ENCODE results near the gene KRTAP12-4.
"Not testable (repeated sequence)": the region's sequence is repeated elsewhere in the genome, so short reads cannot be mapped to it uniquely, and the experiment has no call there.

Gene KRTAP12-4

GRCh38 chr21:44695184-44695583 lies 40.7 kb upstream of the KRTAP12-4 start:
- no peak overlapping the region for H3K9ac ChIP-seq (ENCODE audit: low read length)
- no peaks in the 10 kb centered on the region for H4K20me1 ChIP-seq (ENCODE audit: insufficient read depth, low read length)
- H3K27ac ChIP-seq (ENCODE audit: low read length): no peak overlapping the region
- H2AFZ ChIP-seq (ENCODE audit: low read depth, low read length): no peak overlapping the region
- no peak for TF ChIP-seq EZH2phosphoT487 (IDR thresholded peaks at IDR 0.05; ENCODE audit: low read depth)
- TF ChIP-seq, protein P1, sequence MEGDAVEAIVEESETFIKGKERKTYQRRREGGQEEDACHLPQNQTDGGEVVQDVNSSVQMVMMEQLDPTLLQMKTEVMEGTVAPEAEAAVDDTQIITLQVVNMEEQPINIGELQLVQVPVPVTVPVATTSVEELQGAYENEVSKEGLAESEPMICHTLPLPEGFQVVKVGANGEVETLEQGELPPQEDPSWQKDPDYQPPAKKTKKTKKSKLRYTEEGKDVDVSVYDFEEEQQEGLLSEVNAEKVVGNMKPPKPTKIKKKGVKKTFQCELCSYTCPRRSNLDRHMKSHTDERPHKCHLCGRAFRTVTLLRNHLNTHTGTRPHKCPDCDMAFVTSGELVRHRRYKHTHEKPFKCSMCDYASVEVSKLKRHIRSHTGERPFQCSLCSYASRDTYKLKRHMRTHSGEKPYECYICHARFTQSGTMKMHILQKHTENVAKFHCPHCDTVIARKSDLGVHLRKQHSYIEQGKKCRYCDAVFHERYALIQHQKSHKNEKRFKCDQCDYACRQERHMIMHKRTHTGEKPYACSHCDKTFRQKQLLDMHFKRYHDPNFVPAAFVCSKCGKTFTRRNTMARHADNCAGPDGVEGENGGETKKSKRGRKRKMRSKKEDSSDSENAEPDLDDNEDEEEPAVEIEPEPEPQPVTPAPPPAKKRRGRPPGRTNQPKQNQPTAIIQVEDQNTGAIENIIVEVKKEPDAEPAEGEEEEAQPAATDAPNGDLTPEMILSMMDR (IDR thresholded peaks at IDR 0.05; ENCODE audit: low read depth, low read length): no peak
- no peaks in the 10 kb centered on the region for H3K27me3 ChIP-seq (ENCODE audit: low read depth, low read length)
- no peaks in the 10 kb centered on the region for H3K79me2 ChIP-seq (ENCODE audit: low read length)
- H3K4me1 ChIP-seq (ENCODE audit: low read length): no peaks in the 10 kb centered on the region
- no peaks in the 10 kb centered on the region for H3K36me3 ChIP-seq (replicated peaks; ENCODE audit: low read depth, low read length)
- no peak overlapping the region for H3K4me2 ChIP-seq (ENCODE audit: low read length)
- H3K9me3 ChIP-seq (ENCODE audit: insufficient read depth, low read length): no peaks in the 10 kb centered on the region
- H3K4me3 ChIP-seq (ENCODE audit: low read length): no peak overlapping the region

GRCh38 chr21:44694776-44695175 lies 40.3 kb upstream of the KRTAP12-4 start:
- TF ChIP-seq EZH2phosphoT487 (IDR thresholded peaks at IDR 0.05; ENCODE audit: low read depth): no peak
- TF ChIP-seq, protein P1 (IDR thresholded peaks at IDR 0.05; ENCODE audit: low read depth, low read length): no peak
- H4K20me1 ChIP-seq (ENCODE audit: insufficient read depth, low read length): no peaks in the 10 kb centered on the region
- no peaks in the 10 kb centered on the region for H3K4me1 ChIP-seq (ENCODE audit: low read length)
- H3K9me3 ChIP-seq (ENCODE audit: insufficient read depth, low read length): no peaks in the 10 kb centered on the region
- no peak overlapping the region for H3K4me2 ChIP-seq (ENCODE audit: low read length)
- no peaks in the 10 kb centered on the region for H3K79me2 ChIP-seq (ENCODE audit: low read length)
- H3K36me3 ChIP-seq (replicated peaks; ENCODE audit: low read depth, low read length): no peaks in the 10 kb centered on the region
- H3K4me3 ChIP-seq (ENCODE audit: low read length): no peak overlapping the region
- H3K9ac ChIP-seq (ENCODE audit: low read length): no peak overlapping the region
- no peaks in the 10 kb centered on the region for H3K27me3 ChIP-seq (ENCODE audit: low read depth, low read length)
- H2AFZ ChIP-seq (ENCODE audit: low read depth, low read length): no peak overlapping the region
- H3K27ac ChIP-seq (ENCODE audit: low read length): no peak overlapping the region

- Histone ChIP-seq H3K79me2 (ENCODE audit: low read length) (no peaks in the 10 kb centered on the region), H4K20me1 (ENCODE audit: insufficient read depth, low read length) (no peaks in the 10 kb centered on the region), H3K4me2 (ENCODE audit: low read length) (no peak overlapping the region), H3K9me3 (ENCODE audit: insufficient read depth, low read length) (no peaks in the 10 kb centered on the region), H3K4me3 (ENCODE audit: low read length) (no peak overlapping the region), H3K27me3 (ENCODE audit: low read depth, low read length) (no peaks in the 10 kb centered on the region), H3K9ac (ENCODE audit: low read length) (no peak overlapping the region), H2AFZ (ENCODE audit: low read depth, low read length) (no peak overlapping the region), H3K27ac (ENCODE audit: low read length) (no peak overlapping the region), H3K4me1 (ENCODE audit: low read length) (no peaks in the 10 kb centered on the region), H3K36me3 (replicated peaks; ENCODE audit: low read depth, low read length) (no peaks in the 10 kb centered on the region)
- TF ChIP-seq EZH2phosphoT487 (IDR thresholded peaks at IDR 0.05; ENCODE audit: low read depth): no peak
- TF ChIP-seq, protein P1 (IDR thresholded peaks at IDR 0.05; ENCODE audit: low read depth, low read length): no peak
Observed at GRCh38 chr21:44692798-44693512, 38.5 kb upstream of the KRTAP12-4 start.

DNA sequence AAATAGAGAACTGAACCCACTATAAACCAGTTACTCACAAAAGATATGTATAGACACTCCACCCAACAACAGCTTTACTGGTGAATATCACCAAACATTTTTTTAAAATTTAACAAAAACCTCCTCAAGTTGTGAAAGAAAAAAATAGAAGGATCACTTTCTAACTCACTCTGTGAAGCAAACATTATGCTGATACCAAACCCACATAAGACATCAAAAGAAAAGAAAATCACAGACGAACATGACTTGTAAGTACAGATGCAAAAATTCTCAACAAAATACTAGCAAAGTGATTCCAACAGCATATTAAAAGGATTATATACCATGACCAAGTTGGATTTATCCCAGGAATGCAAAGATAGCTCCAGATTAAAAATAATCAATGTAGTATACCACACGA lies 37.2 kb upstream of the KRTAP12-4 start:
- no peak overlapping the region for H3K4me2 ChIP-seq (ENCODE audit: low read length)
- H3K4me3 ChIP-seq (ENCODE audit: low read length): no peak overlapping the region
- H3K9me3 ChIP-seq (ENCODE audit: insufficient read depth, low read length): no peaks in the 10 kb centered on the region
- no peaks in the 10 kb centered on the region for H3K79me2 ChIP-seq (ENCODE audit: low read length)
- no peak overlapping the region for H3K27ac ChIP-seq (ENCODE audit: low read length)
- H2AFZ ChIP-seq (ENCODE audit: low read depth, low read length): no peak overlapping the region
- no peaks in the 10 kb centered on the region for H3K4me1 ChIP-seq (ENCODE audit: low read length)
- no peaks in the 10 kb centered on the region for H3K27me3 ChIP-seq (ENCODE audit: low read depth, low read length)
- H4K20me1 ChIP-seq (ENCODE audit: insufficient read depth, low read length): no peaks in the 10 kb centered on the region
- no peaks in the 10 kb centered on the region for H3K36me3 ChIP-seq (replicated peaks; ENCODE audit: low read depth, low read length)
- no peak overlapping the region for H3K9ac ChIP-seq (ENCODE audit: low read length)
- TF ChIP-seq EZH2phosphoT487 (IDR thresholded peaks at IDR 0.05; ENCODE audit: low read depth): no peak
- TF ChIP-seq, protein P1 (IDR thresholded peaks at IDR 0.05; ENCODE audit: low read depth, low read length): no peak

DNA sequence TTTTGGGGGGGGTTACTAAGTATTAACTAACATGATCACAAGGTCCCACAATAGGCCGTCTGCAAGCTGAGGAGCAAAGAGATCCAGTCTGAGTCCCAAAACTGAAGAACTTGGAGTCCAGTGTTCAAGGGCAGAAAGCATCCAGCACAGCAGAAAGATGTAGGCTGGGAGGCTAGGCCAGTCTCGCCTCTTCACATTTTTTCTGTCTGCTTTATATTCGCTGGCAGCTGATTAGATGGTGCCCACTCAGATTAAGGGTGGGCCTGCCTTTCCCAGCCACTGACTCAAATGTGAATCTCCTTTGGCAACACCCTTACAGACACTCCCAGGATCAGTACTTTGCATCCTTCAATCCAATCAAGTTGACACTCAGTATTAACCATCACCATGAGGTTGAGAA lies 35.3 kb upstream of the KRTAP12-4 start:
- H3K79me2 ChIP-seq (ENCODE audit: low read length); H3K4me2 ChIP-seq (ENCODE audit: low read length); H3K27ac ChIP-seq (ENCODE audit: low read length); H2AFZ ChIP-seq (ENCODE audit: low read depth, low read length); H3K4me1 ChIP-seq (ENCODE audit: low read length); H3K9me3 ChIP-seq (ENCODE audit: insufficient read depth, low read length); H3K27me3 ChIP-seq (ENCODE audit: low read depth, low read length); H4K20me1 ChIP-seq (ENCODE audit: insufficient read depth, low read length); H3K9ac ChIP-seq (ENCODE audit: low read length); H3K4me3 ChIP-seq (ENCODE audit: low read length); H3K36me3 ChIP-seq (replicated peaks; ENCODE audit: low read depth, low read length): not testable (repeated sequence)

Measured in OCI-LY3 (cell line).